ENCODE results near the gene ZNF304.
A peak's percentile ranks its signal among the peaks of the same experiment; 100 is the strongest.

The ZNF304 gene

GRCh38 chr19:57350877-57351805 lies at the start of gene ZNF304:
ZNF304 (plus strand) TSS chr19:57351271; CDS start chr19:57351665, 394 bp downstream.
- peak; percentile 45 to 69 (median 67) for DNase-seq (ENCODE audit: low read depth in 3 of 3)

GRCh38 chr19:57302020-57302465 lies 49.0 kb upstream of the ZNF304 start:
- no peak for DNase-seq (ENCODE audit: low read depth in 3 of 3)

GRCh38 chr19:57302727-57303401 lies 48.2 kb upstream of the ZNF304 start:
- no peak for DNase-seq (ENCODE audit: low read depth in 3 of 3)

- no peak for DNase-seq (ENCODE audit: low read depth in 3 of 3)
Observed at GRCh38 chr19:57305056-57305455, 46.0 kb upstream of the ZNF304 start.

GRCh38 chr19:57308514-57308913 lies 42.6 kb upstream of the ZNF304 start:
- no peak for DNase-seq (ENCODE audit: low read depth in 3 of 3)

- no peak for DNase-seq (ENCODE audit: low read depth in 3 of 3)
Observed at GRCh38 chr19:57310792-57311191, 40.3 kb upstream of the ZNF304 start.

- DNase-seq (ENCODE audit: low read depth in 3 of 3), result no peak
Observed at GRCh38 chr19:57314146-57314545, 36.9 kb upstream of the ZNF304 start.

GRCh38 chr19:57317503-57317902 lies 33.6 kb upstream of the ZNF304 start:
- DNase-seq (ENCODE audit: low read depth in 3 of 3), result no peak

GRCh38 chr19:57319869-57320179 lies 31.2 kb upstream of the ZNF304 start:
- DNase-seq (ENCODE audit: low read depth in 3 of 3), result no peak

- DNase-seq (ENCODE audit: low read depth in 3 of 3), result peak; percentile 81 to 89 (median 83)
Observed at GRCh38 chr19:57320180-57321084, 30.6 kb upstream of the ZNF304 start, which contains the start of gene ZNF543. ZNF543 (plus strand) TSS chr19:57320472; CDS start chr19:57320854, 382 bp downstream.

- DNase-seq (ENCODE audit: low read depth in 3 of 3), result no peak
Observed at GRCh38 chr19:57321116-57321515, 30.0 kb upstream of the ZNF304 start.

GRCh38 chr19:57321751-57322150 lies 29.3 kb upstream of the ZNF304 start:
- DNase-seq (ENCODE audit: low read depth in 3 of 3), result no peak

- DNase-seq (ENCODE audit: low read depth in 3 of 3), result no peak
Observed at GRCh38 chr19:57324992-57325391, 26.1 kb upstream of the ZNF304 start.

GRCh38 chr19:57327993-57328392 lies 23.1 kb upstream of the ZNF304 start:
- DNase-seq (ENCODE audit: low read depth in 3 of 3), result no peak

GRCh38 chr19:57334191-57334590 lies 16.9 kb upstream of the ZNF304 start:
- no peak for DNase-seq (ENCODE audit: low read depth in 3 of 3)

- no peak for DNase-seq (ENCODE audit: low read depth in 3 of 3)
Observed at GRCh38 chr19:57338877-57339276, 12.2 kb upstream of the ZNF304 start.

GRCh38 chr19:57342582-57342981 lies 8.5 kb upstream of the ZNF304 start:
- no peak for DNase-seq (ENCODE audit: low read depth in 3 of 3)

GRCh38 chr19:57348136-57348535 lies 2.9 kb upstream of the ZNF304 start:
- DNase-seq (ENCODE audit: low read depth in 3 of 3), result no peak

GRCh38 chr19:57351867-57352266 lies 796 bp downstream of the ZNF304 start:
- DNase-seq (ENCODE audit: low read depth in 3 of 3), result no peak

GRCh38 chr19:57355916-57356315 lies 4.8 kb downstream of the ZNF304 start:
- no peak for DNase-seq (ENCODE audit: low read depth in 3 of 3)

GRCh38 chr19:57357406-57357805 lies 6.3 kb downstream of the ZNF304 start:
- no peak for DNase-seq (ENCODE audit: low read depth in 3 of 3)

GRCh38 chr19:57359300-57359699 lies 8.2 kb downstream of the ZNF304 start:
- no peak for DNase-seq (ENCODE audit: low read depth in 3 of 3)

Data from stimulated activated CD4-positive, alpha-beta T cell treated with anti-CD3 and anti-CD28 coated beads, TNF-alpha, amount 100 ng/mL, for 4 hours (primary cell).